K562 (cell line): ENCODE data around the gene GAP43. TPM values are rescaled to one million over a fixed set of nuclear protein-coding genes. Genes with fewer than 3 reads are reported as not detected.

Experiments used
- ATAC-seq: fragments of 200-7000 bp; cut with Tn5 transposase; 3 replicates; pipeline ENCODE4 v1.9.1; 2020; ENCODE audit warnings: moderate library complexity
- BruUV-seq: library from RNA; stranded (reverse); fragments of 400-500 nt; replicated peaks from 2 replicates; lab custom pipeline; 2021; lab: Mats Ljungman, UMichigan
- CTCF ChIA-PET: fragments of 300-600 bp; formaldehyde crosslinking; extraction: SDS; loops from one replicate; lab custom pipeline; 2021; ENCODE audit warnings: low intra/inter-chr PET ratio; lab: Yijun Ruan, JAX
- POLR2A ChIA-PET: fragments of 300-600, 350-650 bp; sonication (Branson Sonifier 250); formaldehyde crosslinking; extraction: SDS; loops from one replicate; lab custom pipeline; 2021; ENCODE audit warnings: antibody characterized with exemption, inconsistent platforms; lab: Yijun Ruan, JAX
- DNase-seq, 4 experiments: peaks; one replicate each; pipeline versions ENCODE4 v3.0.0 to v3.0.0-alpha.2; 2011 to 2018; ENCODE audit warnings: low spot score in 3 of 4, mixed read lengths in 3 of 4; ENCODE audit errors: extremely low read depth in 1 of 4
- FAIRE-seq: peaks from 2 replicates; lab custom pipeline; 2011; peaks lifted over from hg19 to GRCh38; lab: Jason Lieb, UNC
- H2AFZ ChIP-seq: 2 replicates; pipeline ENCODE4 v1.6.0; 2011; ENCODE audit warnings: low read depth, low read length, control low read depth, inconsistent platforms
- H3K27ac ChIP-seq: fragments of 200-600 bp; 3 replicates; pipeline ENCODE4 v1.8.0; 2011; ENCODE audit warnings: low read depth, mild to moderate bottlenecking, control low read depth, inconsistent platforms, low read length, moderate library complexity, mixed read lengths; ENCODE audit errors: extremely low read depth
- H3K27me3 ChIP-seq, 2 experiments: fragments of 300-600 bp in 1 of 2; 2 replicates in 1 of 2; 3 replicates in 1 of 2; pipeline versions ENCODE4 v1.6.0 to v1.8.0; 2011; ENCODE audit warnings: inconsistent platforms in 2 of 2, low read length in 2 of 2, mild to moderate bottlenecking in 1 of 2, mixed read lengths in 1 of 2, moderate library complexity in 1 of 2; ENCODE audit not compliant: control insufficient read depth in 2 of 2, insufficient read depth in 2 of 2
- H3K36me3 ChIP-seq: fragments of 300-600 bp; 3 replicates; pipeline ENCODE4 v1.8.0; 2011; ENCODE audit warnings: mild to moderate bottlenecking, low read length, inconsistent platforms; ENCODE audit not compliant: control insufficient read depth, insufficient read depth
- H3K4me1 ChIP-seq, 2 experiments: fragments of 200-600 bp in 1 of 2; replicated peaks in 1 of 2; 2 replicates in 1 of 2; 3 replicates in 1 of 2; pipeline versions ENCODE4 v1.5.1 to v1.8.0; 2011; ENCODE audit warnings: inconsistent platforms in 2 of 2, low read length in 2 of 2, mild to moderate bottlenecking in 1 of 2, mixed read lengths in 1 of 2, moderate library complexity in 1 of 2; ENCODE audit not compliant: control insufficient read depth in 2 of 2, insufficient read depth in 2 of 2
- H3K4me2 ChIP-seq: 2 replicates; pipeline ENCODE4 v1.6.1; 2011; ENCODE audit warnings: low read length, control low read depth, inconsistent platforms, mixed read lengths; ENCODE audit not compliant: insufficient read depth
- H3K4me3 ChIP-seq: fragments of 200-600 bp; sonication (generic), shearing (Covaris generic); 2 replicates; pipeline ENCODE4 v1.5.1; 2016; ENCODE audit warnings: control low read depth, inconsistent platforms
- H3K79me2 ChIP-seq: fragments of 200-600 bp; 3 replicates; pipeline ENCODE4 v1.8.0; 2011; ENCODE audit warnings: low read length, inconsistent platforms; ENCODE audit not compliant: control insufficient read depth, insufficient read depth
- H3K9ac ChIP-seq, 2 experiments: 2 replicates each; pipeline versions ENCODE4 v1.6.0 to v1.6.1; 2011; ENCODE audit warnings: low read depth in 2 of 2, low read length in 2 of 2, control low read depth in 1 of 2, inconsistent platforms in 1 of 2, mild to moderate bottlenecking in 1 of 2, mixed read lengths in 1 of 2; ENCODE audit not compliant: insufficient read depth in 1 of 2
- H3K9me1 ChIP-seq: one replicate; pipeline ENCODE4 v1.6.0; 2011; ENCODE audit warnings: inconsistent platforms, mild to moderate bottlenecking, low read length, moderate library complexity; ENCODE audit not compliant: control insufficient read depth, insufficient read depth
- H3K9me3 ChIP-seq: replicated peaks from 2 replicates; pipeline ENCODE4 v1.5.1; 2011; ENCODE audit warnings: low read depth, low read length, inconsistent platforms; ENCODE audit not compliant: control insufficient read depth, insufficient read depth
- H4K20me1 ChIP-seq: replicated peaks from 2 replicates; pipeline ENCODE4 v1.6.1; 2011; ENCODE audit warnings: low read length, inconsistent platforms, mixed read lengths; ENCODE audit not compliant: control insufficient read depth, insufficient read depth
- BRD4 ChIP-seq: fragments of 200-600 bp; sonication (generic); IDR thresholded peaks from 2 replicates; pipeline ENCODE4 v1.6.1; 2017; ENCODE audit warnings: inconsistent platforms
- HCFC1 ChIP-seq: IDR thresholded peaks from 2 replicates; pipeline ENCODE4 v1.6.1; 2012; ENCODE audit warnings: low read depth, low read length, improper control_type of control experiment
- HEY1 ChIP-seq: fragments of 250-450 bp; sonication (Bioruptor Pico); IDR thresholded peaks from 2 replicates; pipeline ENCODE4 v1.5.0; 2020; ENCODE audit warnings: mild to moderate bottlenecking, moderate library complexity, borderline replicate concordance
- HLTF ChIP-seq: fragments of 450-650 bp; IDR thresholded peaks from 2 replicates; pipeline ENCODE4 v1.6.1; 2016
- KAT7 ChIP-seq: sonication (generic); formaldehyde crosslinking; IDR thresholded peaks from 2 replicates; pipeline ENCODE4 v1.8.0; 2022; ENCODE audit warnings: missing genetic modification reagents, mild to moderate bottlenecking, borderline replicate concordance
- KLF6 ChIP-seq: fragments of 250-450 bp; sonication (Bioruptor Pico); IDR thresholded peaks from 2 replicates; pipeline ENCODE4 v1.4.0; 2020; ENCODE audit warnings: mild to moderate bottlenecking, moderate library complexity, borderline replicate concordance
- RBFOX2 ChIP-seq: fragments of 200-400 bp; formaldehyde crosslinking; IDR thresholded peaks from 2 replicates; pipeline ENCODE4 v1.6.1; 2017; ENCODE audit warnings: low read depth, mild to moderate bottlenecking, low read length, moderate library complexity
- SP2 ChIP-seq: IDR thresholded peaks from 2 replicates; pipeline ENCODE4 v1.6.1; 2011; ENCODE audit warnings: mild to moderate bottlenecking, low read depth, low read length, moderate library complexity; ENCODE audit not compliant: poor library complexity, severe bottlenecking; ENCODE audit errors: extremely low read depth
- SUPT5H ChIP-seq: fragments of 450-650 bp; IDR thresholded peaks from 2 replicates; pipeline ENCODE4 v1.6.1; 2016
- ZNF133 ChIP-seq: fragments of 250-450 bp; sonication (Bioruptor Pico); IDR thresholded peaks from 2 replicates; pipeline ENCODE4 v1.4.0; 2020; ENCODE audit warnings: mild to moderate bottlenecking
- WGBS: fragments of 100-300 bp; shearing (Covaris generic); methylation state at CpG from one replicate; pipeline ENCODE4 v1.1.6; 2016; ENCODE audit warnings: low coverage, mixed read lengths; ENCODE audit not compliant: insufficient coverage; ENCODE audit errors: missing lambda C conversion rate; 5-methylcytosine and 5-hydroxymethylcytosine counted together
- in situ Hi-C: fragments of 300-500 bp; cut with MboI; formaldehyde crosslinking; loops from 4 replicates; pipeline ENCODE4 v1.15.0; 2018; ENCODE audit warnings: inconsistent platforms, mixed read lengths
- intact Hi-C: fragments of 100-400 bp; cut with micrococcal nuclease; formaldehyde crosslinking; loops from 2 replicates; pipeline ENCODE4 v1.14.2; 2022
- polyA plus RNA-seq, 8 experiments: library from polyadenylated mRNA; depleted of rRNA in 4 of 8; stranded (reverse) in 5 of 8; unstranded in 3 of 8; fragments of >200 nt; fragmentation: Nextera tagmentation in 2 of 8; fragmentation: Illumina TruSeq in 1 of 8; extraction: Ambion mirVana in 2 of 8; extraction: Trizol in 1 of 8; gene quantifications; 2 replicates each; pipeline versions ENCODE4 v1.2.1 to v1.2.3, GENCODE V29; 2011 to 2014; ENCODE audit warnings: inconsistent platforms in 1 of 8, missing spikeins in 1 of 8
- total RNA-seq, 7 experiments: library from RNA; depleted of rRNA in 6 of 7; stranded (reverse); fragments of >200 nt in 6 of 7; fragmentation: Illumina TruSeq in 2 of 7; extraction: Trizol in 2 of 7; gene quantifications; 2 replicates each; pipeline versions ENCODE4 v1.2.1 to v1.2.3, GENCODE V29; 2011 to 2021; ENCODE audit warnings: low replicate concordance in 1 of 7
- TF ChIP-seq, protein P1 (sequence below): IDR thresholded peaks from 2 replicates; pipeline ENCODE4 v1.6.1; 2011; ENCODE audit warnings: borderline replicate concordance, low read depth, mild to moderate bottlenecking, moderate library complexity, low read length; ENCODE audit not compliant: insufficient read depth, poor library complexity, severe bottlenecking
- TF ChIP-seq, protein P2 (sequence below): IDR thresholded peaks from 3 replicates; pipeline ENCODE4 v1.6.1; 2011; ENCODE audit warnings: borderline replicate concordance, mild to moderate bottlenecking; ENCODE audit not compliant: insufficient read length, insufficient read depth

Gene GAP43
- total and polyA plus RNA-seq, 9 of the 15 experiments (the other 6 are each of a cell fraction or from before 2014, with no cell fraction given): 0.04 to 0.11 (median 0.09) TPM; not detected in 6

DNA sequence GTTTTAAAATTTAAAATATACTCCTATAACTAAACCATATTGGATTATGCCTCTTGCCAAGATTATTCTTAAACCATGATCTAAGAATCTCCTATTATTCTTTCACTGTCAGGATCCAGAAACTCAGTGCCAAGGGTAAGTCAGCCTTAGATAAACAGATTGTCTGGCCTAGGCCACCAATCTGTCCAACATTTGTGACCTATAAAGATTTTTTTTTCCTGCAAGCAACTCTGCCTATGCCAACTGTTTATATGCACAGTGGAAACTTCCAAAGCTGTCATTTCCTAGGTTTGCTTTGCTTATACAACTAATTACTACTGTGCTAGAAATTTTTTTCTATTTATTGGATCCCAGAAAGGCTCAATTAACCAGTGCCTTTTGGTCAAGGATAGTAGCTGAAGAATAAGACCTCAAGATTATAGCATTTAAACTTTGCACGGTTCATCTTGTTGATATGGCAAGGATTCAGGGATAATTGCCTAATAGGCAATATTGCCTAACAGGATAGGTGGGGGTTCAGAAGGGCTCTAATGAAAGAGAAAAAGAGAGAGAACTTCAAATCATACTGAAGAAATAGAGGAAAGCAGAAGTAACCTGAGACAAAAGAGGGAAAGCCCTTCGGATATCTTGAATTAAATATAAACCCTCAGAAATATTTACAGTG, 22.8 kb downstream of the GAP43 start:
- H3K9me3 ChIP-seq: no peaks in the 10 kb centered on the region
- DNase-seq (no peak), FAIRE-seq (no peak), ATAC-seq (no peak)
- H3K4me3 ChIP-seq: no peak overlapping the region
- no TSS peak for BruUV-seq
- in situ Hi-C loops (no loop called here), intact Hi-C loops (no loop called here)
- no peaks in the 10 kb centered on the region for H3K4me1 ChIP-seq
- no peaks in the 10 kb centered on the region for H3K27me3 ChIP-seq
- H3K4me2 ChIP-seq: no peak overlapping the region
- H3K36me3 ChIP-seq: no peaks in the 10 kb centered on the region
- no peak overlapping the region for H2AFZ ChIP-seq
- H4K20me1 ChIP-seq: no peaks in the 10 kb centered on the region
- H3K9me1 ChIP-seq: no peaks in the 10 kb centered on the region
- H3K9ac ChIP-seq: no peak overlapping the region
- no peak overlapping the region for H3K27ac ChIP-seq
- WGBS: 0% methylated on average over 2 of the region's 2 CpGs
- no peaks in the 10 kb centered on the region for H3K79me2 ChIP-seq
- ChIA-PET POLR2A (no interaction called here), CTCF (no interaction called here)
- TF ChIP-seq, protein P1, sequence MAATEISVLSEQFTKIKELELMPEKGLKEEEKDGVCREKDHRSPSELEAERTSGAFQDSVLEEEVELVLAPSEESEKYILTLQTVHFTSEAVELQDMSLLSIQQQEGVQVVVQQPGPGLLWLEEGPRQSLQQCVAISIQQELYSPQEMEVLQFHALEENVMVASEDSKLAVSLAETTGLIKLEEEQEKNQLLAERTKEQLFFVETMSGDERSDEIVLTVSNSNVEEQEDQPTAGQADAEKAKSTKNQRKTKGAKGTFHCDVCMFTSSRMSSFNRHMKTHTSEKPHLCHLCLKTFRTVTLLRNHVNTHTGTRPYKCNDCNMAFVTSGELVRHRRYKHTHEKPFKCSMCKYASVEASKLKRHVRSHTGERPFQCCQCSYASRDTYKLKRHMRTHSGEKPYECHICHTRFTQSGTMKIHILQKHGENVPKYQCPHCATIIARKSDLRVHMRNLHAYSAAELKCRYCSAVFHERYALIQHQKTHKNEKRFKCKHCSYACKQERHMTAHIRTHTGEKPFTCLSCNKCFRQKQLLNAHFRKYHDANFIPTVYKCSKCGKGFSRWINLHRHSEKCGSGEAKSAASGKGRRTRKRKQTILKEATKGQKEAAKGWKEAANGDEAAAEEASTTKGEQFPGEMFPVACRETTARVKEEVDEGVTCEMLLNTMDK: no peak
- no peak for TF ChIP-seq KAT7
- no peak for TF ChIP-seq SP2
- no peak for TF ChIP-seq KLF6 (CRISPR knock-in tag)
- TF ChIP-seq, protein P2, sequence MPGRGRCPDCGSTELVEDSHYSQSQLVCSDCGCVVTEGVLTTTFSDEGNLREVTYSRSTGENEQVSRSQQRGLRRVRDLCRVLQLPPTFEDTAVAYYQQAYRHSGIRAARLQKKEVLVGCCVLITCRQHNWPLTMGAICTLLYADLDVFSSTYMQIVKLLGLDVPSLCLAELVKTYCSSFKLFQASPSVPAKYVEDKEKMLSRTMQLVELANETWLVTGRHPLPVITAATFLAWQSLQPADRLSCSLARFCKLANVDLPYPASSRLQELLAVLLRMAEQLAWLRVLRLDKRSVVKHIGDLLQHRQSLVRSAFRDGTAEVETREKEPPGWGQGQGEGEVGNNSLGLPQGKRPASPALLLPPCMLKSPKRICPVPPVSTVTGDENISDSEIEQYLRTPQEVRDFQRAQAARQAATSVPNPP: no peak
- no peak for TF ChIP-seq SUPT5H
- no peak for TF ChIP-seq RBFOX2
- no peak for TF ChIP-seq HLTF
- no peak for TF ChIP-seq BRD4
- no peak for TF ChIP-seq HEY1
- no peak for TF ChIP-seq HCFC1
- no peak for TF ChIP-seq ZNF133 (CRISPR knock-in tag)
